ENCODE measurements around the gene CD3E.
A peak's percentile ranks its signal among the peaks of the same experiment; 100 is the strongest.

CD3E gene

GRCh38 chr11:118328745-118329144 lies 24.2 kb downstream of the CD3E start:
- no peak for DNase-seq

- no peak for DNase-seq
Observed at GRCh38 chr11:118334745-118335144, 30.2 kb downstream of the CD3E start.

GRCh38 chr11:118338637-118339061 lies 34.1 kb downstream of the CD3E start:
- DNase-seq: peak; percentile 89

- DNase-seq: no peak
Observed at GRCh38 chr11:118339281-118339961, 34.9 kb downstream of the CD3E start.

GRCh38 chr11:118340449-118340848 lies 35.9 kb downstream of the CD3E start:
- no peak for DNase-seq

- no peak for DNase-seq
Observed at GRCh38 chr11:118341261-118341660, 36.7 kb downstream of the CD3E start.

GRCh38 chr11:118341815-118342489 lies 37.4 kb downstream of the CD3E start:
- no peak for DNase-seq

GRCh38 chr11:118342503-118343161 lies 38.1 kb downstream of the CD3E start, which contains the start of gene CD3D:
Gene CD3D, minus strand, starts transcription at chr11:118342705. Its CDS starts 98 bp downstream, at chr11:118342607.
- peak; percentile 70 for DNase-seq

- no peak for DNase-seq
Observed at GRCh38 chr11:118343248-118343647, 38.7 kb downstream of the CD3E start.

GRCh38 chr11:118343981-118344515 lies 39.5 kb downstream of the CD3E start, which contains the start of gene CD3G:
Gene CD3G, plus strand, starts transcription at chr11:118344344. Its CDS starts 80 bp downstream, at chr11:118344424.
- peak; percentile 68 for DNase-seq

- no peak for DNase-seq
Observed at GRCh38 chr11:118349475-118349874, 44.9 kb downstream of the CD3E start.

- DNase-seq: no peak
Observed at GRCh38 chr11:118353084-118353710, 48.7 kb downstream of the CD3E start.

GRCh38 chr11:118358071-118358470 lies 53.5 kb downstream of the CD3E start:
- no peak for DNase-seq

- peak; percentile 96 for DNase-seq
Observed at GRCh38 chr11:118359295-118359958, 54.9 kb downstream of the CD3E start, which contains the start of gene UBE4A. Gene UBE4A, plus strand, starts transcription at chr11:118359600. Its CDS starts 5,481 bp downstream, at chr11:118365081.

GRCh38 chr11:118364956-118365615 lies 60.6 kb downstream of the CD3E start:
- no peak for DNase-seq

All from effector CD4-positive, alpha-beta T cell (primary cell).